PFSK-1 (cell line): ENCODE data around the gene BABAM2.

Experiments
- FOXP2 ChIP-seq: optimal IDR thresholded peaks from 2 replicates; pipeline ENCODE3; 2011; ENCODE audit warnings: borderline replicate concordance, control low read depth, inconsistent platforms; ENCODE audit not compliant: insufficient read depth; ENCODE audit errors: extremely low read length, extremely low read depth
- POLR2AphosphoS5 ChIP-seq: IDR thresholded peaks from 2 replicates; pipeline ENCODE4 v1.6.1; 2012; ENCODE audit warnings: low read depth, mild to moderate bottlenecking, control low read depth, low read length, moderate library complexity
- REST ChIP-seq, 2 experiments: IDR thresholded peaks; 2 replicates each; pipeline versions ENCODE4 v1.6.1 to v1.8.0; 2011 to 2012; ENCODE audit warnings: low read depth in 2 of 2, low read length in 2 of 2, control low read depth in 1 of 2, inconsistent platforms in 1 of 2, mild to moderate bottlenecking in 1 of 2, moderate library complexity in 1 of 2; ENCODE audit not compliant: insufficient read depth in 1 of 2
- SIN3A ChIP-seq: IDR thresholded peaks from 2 replicates; pipeline ENCODE4 v1.6.1; 2012; ENCODE audit warnings: mild to moderate bottlenecking, low read length, moderate library complexity, borderline replicate concordance; ENCODE audit not compliant: insufficient read depth
- TAF1 ChIP-seq: IDR thresholded peaks from 2 replicates; pipeline ENCODE4 v1.6.1; 2012; ENCODE audit warnings: low read length, control low read depth, borderline replicate concordance; ENCODE audit not compliant: insufficient read depth

BABAM2 gene

GRCh38 chr2:27847333-27847732 lies 43.2 kb upstream of the BABAM2 start:
- TF ChIP-seq TAF1 (no peak), POLR2AphosphoS5 (no peak), FOXP2 (no peak), REST (IDR thresholded peaks at IDR 0.05; ENCODE audit: insufficient read depth in 1 of 2, low read depth in 2 of 2, low read length in 2 of 2) (no peak), SIN3A (no peak)

- TF ChIP-seq SIN3A (no peak), POLR2AphosphoS5 (no peak), TAF1 (no peak), REST (IDR thresholded peaks at IDR 0.05; ENCODE audit: insufficient read depth in 1 of 2, low read depth in 2 of 2, low read length in 2 of 2) (no peak), FOXP2 (no peak)
Measured at GRCh38 chr2:27849558-27850205, 40.8 kb upstream of the BABAM2 start.

- TF ChIP-seq TAF1: no peak
- TF ChIP-seq FOXP2: no peak
- TF ChIP-seq SIN3A: no peak
- no peak for TF ChIP-seq REST (IDR thresholded peaks at IDR 0.05; ENCODE audit: insufficient read depth in 1 of 2, low read depth in 2 of 2, low read length in 2 of 2)
- TF ChIP-seq POLR2AphosphoS5: no peak
Measured at GRCh38 chr2:27852691-27853090, 37.8 kb upstream of the BABAM2 start.

GRCh38 chr2:27854229-27854862 lies 36.2 kb upstream of the BABAM2 start:
- TF ChIP-seq TAF1 (no peak), FOXP2 (no peak), REST (IDR thresholded peaks at IDR 0.05; ENCODE audit: insufficient read depth in 1 of 2, low read depth in 2 of 2, low read length in 2 of 2) (no peak), SIN3A (no peak), POLR2AphosphoS5 (no peak)
